Stimulated activated CD8-positive, alpha-beta memory T cell treated with anti-CD3 and anti-CD28 coated beads, Interleukin-12 subunit alpha, Interleukin-12 subunit beta, amount 100 ng/mL, for 4 hours (primary cell): ENCODE measurements around the gene COPG2.
"Not testable (repeated sequence)": the region's sequence is repeated elsewhere in the genome, so short reads cannot be mapped to it uniquely, and the experiment has no call there.

Experiments
- DNase-seq: peaks from one replicate; pipeline ENCODE4 v3.0.0-alpha.2; 2020; ENCODE audit warnings: low read depth

COPG2 gene, protein sequence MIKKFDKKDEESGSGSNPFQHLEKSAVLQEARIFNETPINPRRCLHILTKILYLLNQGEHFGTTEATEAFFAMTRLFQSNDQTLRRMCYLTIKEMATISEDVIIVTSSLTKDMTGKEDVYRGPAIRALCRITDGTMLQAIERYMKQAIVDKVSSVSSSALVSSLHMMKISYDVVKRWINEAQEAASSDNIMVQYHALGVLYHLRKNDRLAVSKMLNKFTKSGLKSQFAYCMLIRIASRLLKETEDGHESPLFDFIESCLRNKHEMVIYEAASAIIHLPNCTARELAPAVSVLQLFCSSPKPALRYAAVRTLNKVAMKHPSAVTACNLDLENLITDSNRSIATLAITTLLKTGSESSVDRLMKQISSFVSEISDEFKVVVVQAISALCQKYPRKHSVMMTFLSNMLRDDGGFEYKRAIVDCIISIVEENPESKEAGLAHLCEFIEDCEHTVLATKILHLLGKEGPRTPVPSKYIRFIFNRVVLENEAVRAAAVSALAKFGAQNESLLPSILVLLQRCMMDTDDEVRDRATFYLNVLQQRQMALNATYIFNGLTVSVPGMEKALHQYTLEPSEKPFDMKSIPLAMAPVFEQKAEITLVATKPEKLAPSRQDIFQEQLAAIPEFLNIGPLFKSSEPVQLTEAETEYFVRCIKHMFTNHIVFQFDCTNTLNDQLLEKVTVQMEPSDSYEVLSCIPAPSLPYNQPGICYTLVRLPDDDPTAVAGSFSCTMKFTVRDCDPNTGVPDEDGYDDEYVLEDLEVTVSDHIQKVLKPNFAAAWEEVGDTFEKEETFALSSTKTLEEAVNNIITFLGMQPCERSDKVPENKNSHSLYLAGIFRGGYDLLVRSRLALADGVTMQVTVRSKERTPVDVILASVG

GRCh38 chr7:130668258-130669084, at the start of gene COPG2:
Gene COPG2 (minus strand): TSS chr7:130668748. CDS start chr7:130668668, 80 bp downstream.
- peak; percentile 69 for DNase-seq

GRCh38 chr7:130712416-130712815, 43.9 kb upstream of the COPG2 start:
- DNase-seq = no peak

- no peak for DNase-seq
These were observed 40.2 kb upstream of the COPG2 start for GRCh38 chr7:130708766-130709165.

DNA sequence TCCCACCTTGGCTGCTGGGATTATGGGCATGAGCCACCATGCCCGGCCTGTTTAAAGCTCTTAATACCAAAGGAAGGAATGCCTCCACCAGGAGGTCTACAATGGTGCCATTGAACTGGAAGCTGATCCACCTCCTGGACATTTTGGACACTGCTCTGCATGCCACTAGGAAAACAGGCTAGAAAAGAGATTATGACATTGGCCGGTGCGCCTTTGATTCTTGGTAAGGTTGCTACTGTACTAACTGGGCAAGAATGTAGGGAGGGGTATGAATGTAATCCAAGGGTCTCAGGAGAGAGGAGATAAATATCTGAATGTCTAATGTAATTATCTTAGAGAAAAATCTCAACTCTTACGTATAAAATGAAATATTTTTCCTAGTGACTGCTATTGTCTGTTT, 39.5 kb upstream of the COPG2 start:
- no peak for DNase-seq

DNA sequence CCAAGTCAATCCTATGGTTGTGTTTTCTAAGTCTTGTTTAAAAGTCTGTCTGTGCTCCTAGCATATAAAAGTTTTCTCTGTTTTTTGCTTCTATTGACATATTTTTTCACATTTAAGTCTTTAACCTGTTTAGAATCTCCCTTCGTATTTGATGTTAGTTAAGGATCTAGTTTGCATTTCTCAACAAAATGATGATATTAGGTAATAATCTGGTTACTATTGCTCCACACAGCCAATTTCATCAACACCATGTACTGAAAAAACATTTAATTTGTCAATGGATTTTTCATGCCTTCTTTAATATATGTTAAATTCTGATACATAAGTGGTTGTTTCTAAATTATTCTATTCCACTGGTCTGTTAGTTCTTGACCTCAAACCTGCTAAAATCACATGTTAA, 35.3 kb upstream of the COPG2 start:
- no peak for DNase-seq

GRCh38 chr7:130701650-130702049, 33.1 kb upstream of the COPG2 start:
- DNase-seq = no peak

DNA sequence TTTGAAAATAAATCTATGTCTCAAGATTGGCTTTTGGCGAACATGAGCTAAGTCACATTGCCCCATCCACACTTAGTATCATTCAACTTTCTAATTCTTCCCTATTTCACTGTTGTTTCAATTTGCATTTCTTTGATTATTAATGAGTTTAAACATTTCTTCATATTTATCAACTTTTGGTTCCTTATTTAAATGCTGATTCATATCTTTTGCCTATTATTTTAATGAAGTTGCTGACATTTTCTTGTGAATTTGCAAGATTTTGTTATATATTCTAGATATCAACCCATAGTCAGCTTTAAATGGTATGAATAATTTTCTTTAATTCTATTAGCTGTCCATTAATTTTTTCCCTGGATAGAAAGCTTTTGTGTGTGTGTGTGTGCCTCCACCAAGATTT, 32.2 kb upstream of the COPG2 start:
- no peak for DNase-seq

DNA sequence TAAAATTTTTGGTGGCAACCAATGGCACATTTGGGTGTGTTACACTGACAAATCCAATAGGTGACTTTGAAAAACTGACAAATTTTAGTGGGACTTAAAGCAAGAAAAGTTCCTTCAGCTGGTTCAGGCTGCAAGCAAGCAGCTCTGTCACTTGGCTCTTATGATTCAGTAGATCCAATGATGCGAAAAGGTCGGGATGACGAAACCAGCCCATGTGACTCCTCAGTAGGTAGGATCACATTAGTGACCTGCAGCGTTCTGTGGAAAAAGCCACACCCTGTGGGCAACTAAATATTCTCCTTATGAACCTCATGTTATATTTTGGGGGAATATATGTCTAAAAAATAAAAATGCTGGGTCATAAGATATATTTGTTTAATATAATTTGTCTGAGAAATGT, 31.1 kb upstream of the COPG2 start:
- no peak for DNase-seq

DNA sequence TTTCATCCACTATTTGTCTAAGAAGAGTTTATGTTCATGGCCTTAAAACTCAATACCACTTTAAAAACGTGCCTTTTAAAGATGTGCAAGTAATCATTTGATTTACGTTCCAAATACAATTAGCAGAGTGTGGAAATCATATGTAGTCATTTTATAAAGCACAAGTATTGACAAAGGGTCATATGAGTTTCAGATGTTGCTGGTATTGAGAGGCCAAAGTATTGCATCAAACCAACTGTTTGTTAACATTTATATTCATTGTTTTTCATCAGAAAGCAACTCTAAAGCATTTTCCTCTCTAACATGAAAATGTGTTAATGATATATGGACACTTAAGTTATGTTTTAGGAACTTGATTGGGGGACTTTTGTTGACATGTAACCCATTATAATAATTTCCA, 29.3 kb upstream of the COPG2 start:
- DNase-seq = no peak

DNA sequence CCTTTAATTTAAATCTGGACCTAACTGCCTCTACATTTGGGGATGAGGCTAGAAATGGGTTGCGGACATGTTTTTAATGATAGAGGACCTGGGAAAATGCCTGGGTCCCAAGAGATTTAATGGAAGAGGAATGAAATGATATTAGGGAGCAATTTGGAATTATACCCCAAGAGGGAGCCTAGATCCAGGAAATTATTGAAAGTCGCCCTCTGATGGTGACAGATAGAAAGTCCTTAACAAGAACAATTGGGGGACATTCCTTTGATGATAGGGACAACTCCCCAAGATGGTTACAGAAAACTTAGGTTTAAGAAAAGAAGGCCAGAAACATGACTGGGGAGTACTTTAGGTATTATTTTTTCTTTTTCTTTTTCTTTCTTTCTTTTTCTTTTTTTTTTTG, 27.3 kb upstream of the COPG2 start:
- DNase-seq = no peak

DNA sequence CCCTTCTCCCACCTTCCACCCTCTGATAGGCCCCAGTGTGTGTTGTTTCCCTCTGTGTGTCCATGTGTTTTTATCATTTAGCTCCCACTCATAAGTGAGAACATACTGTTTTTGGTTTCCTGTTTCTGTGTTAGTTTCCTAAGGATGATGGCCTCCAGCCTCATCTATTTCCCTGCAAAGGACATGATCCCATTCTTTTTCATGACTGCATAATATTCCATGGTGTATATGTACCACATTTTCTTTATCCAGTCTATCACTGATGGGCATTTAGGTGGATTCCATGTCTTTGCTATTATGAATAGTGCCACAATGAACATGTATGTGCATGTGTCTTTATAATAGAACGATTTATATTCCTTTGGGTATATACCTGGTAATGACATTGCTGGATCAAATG, 23.8 kb upstream of the COPG2 start:
- not testable (repeated sequence) for DNase-seq

DNA sequence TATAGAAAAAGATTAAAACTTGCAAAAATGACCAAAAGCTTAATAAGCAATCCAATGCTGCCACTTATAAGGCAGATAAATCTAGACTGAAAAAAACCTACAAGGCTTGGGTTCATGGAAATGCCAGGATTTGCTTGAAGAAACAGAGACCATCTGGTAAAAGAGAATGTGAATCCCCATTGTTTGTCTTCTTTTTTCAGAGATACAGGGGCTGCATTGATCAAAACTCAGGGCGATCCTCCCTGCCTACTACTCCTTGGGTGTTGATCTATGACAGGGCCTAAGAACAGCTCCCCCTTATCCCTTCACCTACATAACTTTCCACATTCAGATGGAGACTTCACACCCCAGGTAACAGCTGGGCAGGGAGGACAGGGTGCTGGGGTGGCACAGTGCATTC, 21.1 kb upstream of the COPG2 start:
- DNase-seq = no peak

DNA sequence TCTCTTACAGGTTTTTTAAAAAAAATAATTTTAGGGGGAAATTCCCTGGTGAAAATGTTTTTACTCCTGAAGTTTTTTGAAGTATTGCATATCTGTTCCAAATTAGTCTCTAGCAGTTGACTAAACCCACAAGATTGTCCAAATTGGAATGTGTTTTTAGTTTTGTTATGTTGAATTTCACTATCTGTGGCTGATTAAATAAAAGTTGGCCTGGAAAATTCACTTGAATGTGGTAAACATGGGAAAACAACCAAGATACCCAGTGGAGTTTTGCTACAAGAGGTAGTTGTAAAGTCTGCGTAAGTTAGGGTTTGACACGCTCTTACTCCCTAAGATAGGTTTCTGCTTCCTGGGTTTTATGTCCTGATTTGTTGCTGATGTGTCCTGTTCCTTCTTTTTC, 14.5 kb upstream of the COPG2 start:
- DNase-seq = no peak

DNA sequence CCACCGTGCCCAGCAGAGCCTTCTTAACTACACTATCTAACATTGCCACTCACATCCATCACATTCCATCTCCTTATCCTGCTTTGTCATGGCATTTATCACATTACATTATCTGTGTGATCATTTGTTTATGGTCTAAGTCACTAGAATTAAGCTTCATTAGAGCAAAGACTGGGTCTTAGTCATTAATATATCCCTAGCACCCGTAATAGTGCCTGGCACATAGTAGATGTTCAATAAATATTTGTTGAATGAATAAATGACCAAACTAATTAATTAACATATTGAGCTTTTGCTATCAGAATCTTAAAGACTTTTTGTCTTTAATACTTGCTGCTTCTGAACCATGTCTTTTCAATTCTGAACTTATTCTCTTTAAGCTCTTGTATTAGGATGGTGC, 5.9 kb upstream of the COPG2 start:
- no peak for DNase-seq

DNA sequence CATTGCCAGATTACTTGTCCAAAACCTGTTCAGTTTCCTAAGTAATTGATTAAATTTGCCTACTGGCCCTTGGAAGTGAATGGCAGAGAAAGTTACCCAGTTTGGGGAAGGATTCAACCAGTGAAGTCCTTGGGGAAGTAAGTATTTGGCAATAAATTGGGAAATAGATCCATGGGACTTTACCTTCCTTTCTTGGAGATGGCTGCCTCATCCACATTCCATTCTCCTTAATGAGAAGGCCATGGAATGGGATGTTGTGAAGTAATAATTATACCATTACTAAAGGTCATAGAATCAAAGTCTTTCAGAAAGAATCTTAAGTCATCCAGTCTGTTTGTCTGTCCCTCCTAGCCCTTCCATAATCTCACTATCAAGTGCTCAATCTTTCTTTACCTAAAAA, 4.5 kb upstream of the COPG2 start:
- DNase-seq = no peak

DNA sequence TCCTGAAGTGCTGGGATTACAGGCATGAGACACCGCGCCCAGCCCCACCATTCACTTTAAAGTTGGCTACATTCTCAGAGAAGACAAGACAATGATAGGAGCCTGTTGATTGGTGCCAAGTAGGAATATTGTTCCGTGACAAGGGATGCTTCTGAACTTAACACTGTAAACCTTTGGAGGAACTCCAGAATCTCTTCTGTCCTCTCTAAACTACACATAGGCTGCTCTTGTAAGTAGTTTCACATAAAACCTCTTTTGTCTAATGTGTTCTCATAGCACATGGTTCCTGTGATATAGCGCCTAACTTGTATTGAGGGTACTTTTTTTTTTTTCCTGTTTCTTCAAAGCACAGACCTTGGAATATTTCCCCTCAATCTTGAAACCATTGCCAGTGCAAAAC, 3.6 kb upstream of the COPG2 start:
- no peak for DNase-seq

GRCh38 chr7:130669085-130669700, 645 bp upstream of the COPG2 start:
- DNase-seq = no peak

DNA sequence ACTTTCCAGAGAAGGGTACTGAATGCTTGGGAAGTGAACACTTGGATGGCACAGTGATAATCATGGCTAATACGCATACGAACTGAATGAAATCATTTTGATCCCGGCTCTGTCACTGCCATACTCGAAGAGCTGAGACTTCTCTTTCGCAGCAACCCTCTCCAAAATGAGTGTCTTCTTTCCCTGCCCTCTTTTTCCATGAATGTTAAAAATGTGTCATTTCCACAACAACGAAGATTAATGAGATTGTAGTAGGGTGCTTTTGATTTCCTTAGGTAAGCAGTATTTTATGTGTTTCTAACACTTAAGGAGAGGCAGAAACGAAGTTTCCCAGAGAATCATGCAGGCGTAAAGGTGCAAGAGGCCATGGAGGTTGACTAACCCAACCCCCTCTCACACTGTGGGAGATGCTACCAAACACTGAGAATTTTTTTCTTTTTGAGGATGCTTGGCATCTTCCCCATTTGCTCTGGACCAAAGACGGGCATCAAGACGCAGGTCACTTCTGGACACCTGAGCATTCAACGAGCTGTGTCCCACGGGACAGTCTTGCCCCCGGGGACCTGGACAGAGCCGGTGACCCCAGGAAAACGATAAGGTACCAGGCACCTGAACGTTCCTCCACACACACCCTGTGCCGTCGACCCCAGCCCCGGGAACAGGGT, 823 bp downstream of the COPG2 start:
- no peak for DNase-seq

- no peak for DNase-seq
These were observed 6.1 kb downstream of the COPG2 start for GRCh38 chr7:130662426-130662825.

GRCh38 chr7:130655286-130655685, 13.3 kb downstream of the COPG2 start:
- DNase-seq = no peak

GRCh38 chr7:130654850-130655249, 13.7 kb downstream of the COPG2 start:
- no peak for DNase-seq
